Eye (tissue), 1 donor: ENCODE data around the gene TULP4.
A peak's percentile ranks its signal among the peaks of the same experiment; 100 is the strongest.
"Not testable (repeated sequence)": the region's sequence is repeated elsewhere in the genome, so short reads cannot be mapped to it uniquely, and the experiment has no call there.

Source experiments
- DNase-seq: peaks from one replicate; pipeline ENCODE4 v3.0.0-alpha.2; 2015

The TULP4 gene

GRCh38 chr6:158477722-158478121 lies 165.5 kb downstream of the TULP4 start:
- DNase-seq: not testable (repeated sequence)

GRCh38 chr6:158480989-158481388 lies 168.7 kb downstream of the TULP4 start:
- DNase-seq: no peak

GRCh38 chr6:158481690-158482473 lies 169.6 kb downstream of the TULP4 start:
- no peak for DNase-seq

- no peak for DNase-seq
These were observed 173.2 kb downstream of the TULP4 start for GRCh38 chr6:158485431-158485830.

- no peak for DNase-seq
These were observed 175.2 kb downstream of the TULP4 start for GRCh38 chr6:158487495-158487894.

GRCh38 chr6:158488065-158488464 lies 175.8 kb downstream of the TULP4 start:
- DNase-seq: peak; percentile 2

- no peak for DNase-seq
These were observed 177.2 kb downstream of the TULP4 start for GRCh38 chr6:158489441-158489840.

GRCh38 chr6:158492881-158493280 lies 180.6 kb downstream of the TULP4 start:
- no peak for DNase-seq

- DNase-seq: no peak
These were observed 184.4 kb downstream of the TULP4 start for GRCh38 chr6:158496700-158497099.

- DNase-seq: no peak
These were observed 185.4 kb downstream of the TULP4 start for GRCh38 chr6:158497620-158498019.

GRCh38 chr6:158498362-158498761 lies 186.1 kb downstream of the TULP4 start:
- DNase-seq: no peak

- DNase-seq: no peak
These were observed 187.3 kb downstream of the TULP4 start for GRCh38 chr6:158499601-158500000.

- DNase-seq: no peak
These were observed 187.9 kb downstream of the TULP4 start for GRCh38 chr6:158500016-158500735.

- DNase-seq: no peak
These were observed 189.3 kb downstream of the TULP4 start for GRCh38 chr6:158501360-158502262.

- DNase-seq: no peak
These were observed 190.1 kb downstream of the TULP4 start for GRCh38 chr6:158502263-158502950.

- DNase-seq: no peak
These were observed 191.0 kb downstream of the TULP4 start for GRCh38 chr6:158503222-158503621.

- DNase-seq: no peak
These were observed 191.6 kb downstream of the TULP4 start for GRCh38 chr6:158503846-158504245.

GRCh38 chr6:158505194-158505593 lies 192.9 kb downstream of the TULP4 start:
- no peak for DNase-seq

- DNase-seq: no peak
These were observed 194.3 kb downstream of the TULP4 start for GRCh38 chr6:158506601-158507000.

GRCh38 chr6:158507174-158507573 lies 194.9 kb downstream of the TULP4 start:
- DNase-seq: no peak

GRCh38 chr6:158508450-158508849 lies 196.2 kb downstream of the TULP4 start:
- no peak for DNase-seq

- no peak for DNase-seq
These were observed 197.2 kb downstream of the TULP4 start for GRCh38 chr6:158509465-158509864.

GRCh38 chr6:158512809-158513208 lies 200.5 kb downstream of the TULP4 start:
- DNase-seq: no peak
